GM21723 (cell line): ENCODE data around the gene ZFAND3.

Experiments
- ATAC-seq: cut with Tn5 transposase; IDR thresholded peaks from one replicate; pipeline ENCODE4 v1.9.1; 2021; ENCODE audit warnings: mild to moderate bottlenecking, moderate library complexity; ENCODE audit not compliant: unreplicated experiment

ZFAND3 gene

DNA sequence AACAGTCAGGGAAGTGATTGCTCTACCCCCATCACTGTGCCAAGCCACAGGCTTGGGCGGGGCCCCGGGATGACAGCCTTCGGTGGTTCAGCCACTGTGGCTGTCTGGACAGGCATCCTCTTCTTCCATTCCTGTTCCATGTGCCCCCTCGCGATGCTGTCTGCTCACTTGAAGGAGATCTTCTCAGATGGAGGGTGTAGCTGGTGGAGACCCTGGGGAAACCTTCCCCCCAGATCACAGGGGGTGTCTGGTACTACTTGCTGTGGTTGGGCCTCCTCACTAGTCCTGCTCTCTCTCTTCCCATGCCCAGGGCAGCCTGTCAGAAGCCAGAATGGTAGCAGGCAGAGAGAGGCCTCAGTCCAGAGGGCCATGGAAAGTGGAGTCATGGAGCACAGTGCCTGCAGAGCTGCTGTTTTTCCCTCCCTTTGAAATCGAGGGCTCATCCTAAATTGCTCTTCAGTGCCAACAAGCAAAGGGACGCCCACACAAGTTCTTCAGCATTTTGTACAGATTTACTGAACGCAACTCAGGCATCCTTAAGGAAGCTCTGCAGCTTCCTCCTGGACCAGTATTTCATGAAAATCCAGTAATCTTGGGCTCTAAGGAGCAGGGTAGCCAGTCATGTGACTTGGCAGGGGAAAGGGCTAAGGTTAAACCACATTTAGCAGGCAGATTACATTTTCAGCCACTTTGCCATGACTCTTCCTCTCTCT lies 326.6 kb downstream of the ZFAND3 start:
- no peak for ATAC-seq

DNA sequence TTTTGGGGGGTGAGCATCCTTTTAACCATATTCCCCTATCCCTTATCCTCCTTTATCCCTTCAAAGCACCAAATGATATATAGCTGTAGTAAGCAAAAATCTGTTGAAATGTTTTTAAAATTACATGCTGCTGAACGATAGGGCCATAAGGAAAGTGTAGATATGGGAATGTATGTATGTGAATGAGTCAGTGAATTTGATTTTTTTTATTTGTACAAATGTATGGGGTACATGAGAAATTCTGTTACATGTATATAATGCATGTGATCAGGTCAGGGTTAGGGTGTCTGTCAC lies 327.2 kb downstream of the ZFAND3 start:
- ATAC-seq, result no peak

DNA sequence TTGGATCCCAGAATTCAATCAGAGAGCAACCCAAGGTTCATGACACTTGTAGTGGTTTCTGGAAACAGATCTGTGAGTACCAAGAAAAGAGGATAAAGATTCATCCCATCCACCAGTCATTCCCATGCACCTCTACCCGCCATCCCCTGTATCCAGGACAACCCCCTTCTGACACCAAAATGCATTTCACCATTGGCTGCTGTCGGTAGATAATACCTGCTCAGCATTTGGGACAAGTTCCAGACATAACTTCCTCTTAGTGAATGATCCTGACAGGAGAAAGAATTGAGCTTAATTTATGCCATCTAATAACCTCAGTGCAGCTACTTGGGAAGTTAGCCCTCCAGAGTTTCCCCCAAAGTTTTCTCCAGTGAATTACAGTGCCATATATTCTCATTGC lies 329.1 kb downstream of the ZFAND3 start:
- ATAC-seq, result no peak

DNA sequence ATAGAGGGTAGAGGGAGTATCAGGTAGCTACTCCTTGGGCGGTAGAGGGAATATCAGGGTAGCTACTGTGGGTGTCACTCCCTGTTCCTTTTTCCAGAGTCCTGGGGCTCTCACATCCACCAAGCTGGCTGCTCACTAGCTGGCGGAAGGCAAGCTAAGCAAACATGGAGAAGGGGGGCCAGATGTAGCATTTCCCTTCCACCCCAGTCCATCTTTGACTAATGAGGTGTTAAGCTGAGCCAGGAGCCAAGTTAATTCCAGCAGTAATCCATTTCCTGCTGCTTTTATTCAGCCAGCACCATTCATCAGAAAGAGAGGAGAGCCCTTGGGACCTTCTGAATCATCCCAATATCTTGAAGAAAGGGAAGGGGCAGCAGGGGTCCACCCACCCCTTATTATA lies 330.0 kb downstream of the ZFAND3 start:
- ATAC-seq, result no peak

DNA sequence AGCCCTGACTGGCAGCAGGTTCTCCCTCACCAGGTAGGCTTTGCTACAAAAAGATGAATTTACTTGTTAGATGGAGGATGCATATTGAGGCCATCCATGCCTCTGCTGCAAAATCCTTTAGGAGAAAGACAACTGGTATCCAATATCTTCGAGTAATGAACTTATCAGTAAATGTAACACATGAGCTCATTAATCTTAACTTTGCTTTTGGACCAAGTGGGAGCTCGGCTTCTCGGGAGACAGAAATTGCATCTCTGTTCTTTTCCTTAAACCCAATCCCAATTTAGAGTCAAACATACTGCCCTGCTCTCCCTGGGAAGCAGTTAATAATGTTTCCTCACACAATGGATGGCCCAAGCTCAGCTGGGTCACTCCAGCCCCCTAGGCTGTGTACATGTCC lies 330.5 kb downstream of the ZFAND3 start:
- no peak for ATAC-seq

DNA sequence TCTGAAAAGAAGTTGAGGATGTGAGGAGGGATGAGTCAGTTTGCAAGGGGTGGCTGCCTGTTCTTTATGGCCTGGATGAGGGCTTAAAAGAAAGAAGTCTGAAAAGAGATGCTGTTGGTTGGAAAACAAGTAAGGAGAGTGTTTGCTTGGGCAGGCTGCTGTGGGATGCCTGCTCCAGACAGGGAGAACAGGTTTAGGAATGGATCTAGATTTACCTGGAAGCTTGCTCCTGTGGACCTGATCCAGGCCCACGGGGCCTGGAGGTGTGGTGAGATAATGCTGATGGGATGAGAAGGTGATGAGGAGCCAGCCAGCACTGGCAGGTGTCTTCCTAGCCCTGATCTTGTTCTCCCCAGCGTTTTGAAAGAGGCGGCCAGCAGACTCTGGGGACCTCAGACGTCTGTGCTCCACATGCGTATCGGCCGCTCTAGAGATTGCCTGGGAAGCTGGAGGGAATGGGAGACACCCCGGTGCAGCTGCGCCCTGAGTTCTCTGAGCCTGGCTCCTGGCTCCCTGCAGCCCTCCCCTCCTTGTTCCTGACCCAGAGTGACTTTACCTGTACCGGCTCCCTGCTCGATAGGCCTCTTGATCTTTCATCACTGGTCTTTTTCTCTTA lies 331.3 kb downstream of the ZFAND3 start:
- no peak for ATAC-seq

DNA sequence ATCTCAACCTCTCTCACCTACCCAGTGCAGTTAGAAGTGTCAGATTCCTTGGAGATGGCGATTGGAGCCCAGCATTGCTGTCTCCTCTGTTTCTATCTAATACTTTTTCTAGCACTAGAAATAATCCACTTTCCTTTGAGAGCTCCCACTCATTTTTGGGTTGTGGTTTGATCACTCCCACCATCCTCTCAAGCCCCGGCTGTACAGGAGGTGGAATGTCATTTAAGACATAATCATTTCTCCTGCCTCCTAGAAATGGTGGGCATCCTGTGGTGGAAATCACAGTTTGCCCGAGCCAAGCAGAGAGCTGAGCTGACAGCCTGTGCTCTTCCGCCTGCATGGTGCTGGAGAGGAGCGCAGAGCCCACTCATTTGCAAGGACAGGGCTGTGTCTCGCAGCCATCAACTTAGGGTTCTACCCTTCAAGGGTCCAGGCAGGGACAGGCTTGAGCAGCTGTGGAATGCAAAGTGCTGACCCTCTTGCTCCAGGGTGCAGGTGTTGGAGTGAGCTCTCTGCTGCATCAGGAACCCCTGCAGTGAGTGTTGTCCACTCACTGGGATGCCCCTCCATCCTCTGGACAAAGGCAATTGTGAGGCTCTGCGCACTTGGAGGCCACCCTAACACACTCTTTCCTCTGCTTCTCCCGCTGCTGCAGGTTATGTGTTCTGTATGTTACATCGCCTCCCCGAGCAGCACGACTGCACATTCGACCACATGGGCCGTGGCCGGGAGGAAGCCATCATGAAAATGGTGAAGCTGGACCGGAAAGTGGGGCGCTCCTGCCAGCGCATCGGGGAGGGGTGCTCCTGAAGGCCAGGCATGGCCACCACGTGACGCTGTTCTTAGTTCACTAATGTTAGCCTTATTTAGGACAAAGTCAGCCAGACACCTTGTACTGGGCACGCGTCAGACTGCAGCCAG lies 332.3 kb downstream of the ZFAND3 start:
- no peak for ATAC-seq

DNA sequence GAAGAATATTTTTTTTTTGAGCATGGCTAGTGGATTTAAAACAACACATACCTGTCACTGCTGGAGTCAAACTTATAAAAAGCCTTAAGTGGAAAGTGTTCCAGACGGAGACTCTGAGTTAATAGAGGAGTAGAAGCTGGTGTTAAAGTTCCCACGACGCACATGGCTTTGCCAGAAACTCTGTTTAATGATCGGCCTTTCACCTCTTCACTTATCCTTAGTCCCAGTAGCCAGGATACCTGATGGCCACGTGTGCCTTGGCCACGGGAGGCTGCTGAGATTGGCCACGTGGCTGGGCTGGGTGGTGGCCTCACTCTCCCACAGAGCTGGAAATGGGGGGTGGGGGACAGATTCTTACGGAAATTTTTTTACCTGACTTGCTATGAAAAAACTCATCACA lies 333.1 kb downstream of the ZFAND3 start:
- no peak for ATAC-seq

DNA sequence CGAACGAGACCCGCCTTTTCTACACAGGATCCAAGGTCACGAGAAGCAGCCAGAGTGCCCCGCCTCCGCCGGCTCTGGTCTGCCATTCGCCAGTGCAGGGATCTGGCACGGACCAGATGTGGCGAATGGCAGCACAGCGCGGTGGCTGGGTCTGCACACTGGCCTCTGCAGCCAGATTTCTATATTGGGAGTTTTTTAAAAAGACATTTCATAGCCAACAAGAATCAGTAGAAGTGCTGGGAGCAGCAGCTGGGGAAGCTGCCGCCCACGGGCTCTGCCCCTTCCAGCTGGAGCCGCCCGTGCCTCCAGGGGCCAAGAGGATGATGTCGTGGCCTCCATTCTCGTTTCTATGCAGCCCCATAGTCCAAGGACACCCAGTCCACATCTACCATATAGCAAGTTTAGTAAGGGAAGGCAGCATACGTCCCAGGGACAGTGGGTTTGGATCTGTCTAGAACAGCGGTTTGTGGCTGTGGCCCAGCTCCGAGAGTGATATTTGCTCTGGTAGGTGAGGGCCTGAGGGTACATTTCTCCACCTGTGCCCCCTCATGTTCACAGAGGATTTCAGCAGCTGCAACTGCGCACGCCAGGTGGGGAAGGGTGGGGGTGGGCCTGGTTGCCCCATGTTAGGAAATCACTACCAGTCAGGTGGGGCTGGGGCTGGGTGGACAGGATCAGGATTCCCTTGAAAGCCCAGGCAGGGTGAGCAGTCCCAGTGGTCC lies 333.7 kb downstream of the ZFAND3 start:
- no peak for ATAC-seq

DNA sequence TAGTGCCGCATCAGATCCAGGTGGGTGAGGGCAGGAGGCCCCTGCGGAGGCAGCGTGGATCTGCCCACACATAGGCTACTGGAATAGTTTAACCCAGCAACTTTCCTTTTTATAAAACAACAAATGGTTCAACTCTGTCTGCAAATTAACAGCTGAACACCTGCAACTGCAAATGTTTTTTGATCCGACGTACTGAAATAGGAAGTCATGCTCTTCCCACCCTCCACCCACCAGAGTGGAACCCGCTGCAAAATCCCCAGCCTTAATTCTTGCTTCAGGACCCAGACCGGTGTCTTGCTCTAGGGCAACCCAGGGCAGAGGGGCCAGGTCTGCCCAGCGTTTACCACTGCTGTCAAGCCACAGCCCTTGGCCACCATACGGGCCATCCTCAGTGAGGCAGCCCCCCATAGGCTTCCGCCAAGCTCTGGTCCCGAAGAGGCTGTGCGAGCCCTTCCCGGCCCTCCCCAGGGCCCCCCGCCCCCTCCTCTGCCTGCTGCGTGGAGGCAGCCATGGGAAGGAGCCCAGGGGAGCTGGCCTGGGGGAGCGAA lies 334.3 kb downstream of the ZFAND3 start:
- no peak for ATAC-seq

DNA sequence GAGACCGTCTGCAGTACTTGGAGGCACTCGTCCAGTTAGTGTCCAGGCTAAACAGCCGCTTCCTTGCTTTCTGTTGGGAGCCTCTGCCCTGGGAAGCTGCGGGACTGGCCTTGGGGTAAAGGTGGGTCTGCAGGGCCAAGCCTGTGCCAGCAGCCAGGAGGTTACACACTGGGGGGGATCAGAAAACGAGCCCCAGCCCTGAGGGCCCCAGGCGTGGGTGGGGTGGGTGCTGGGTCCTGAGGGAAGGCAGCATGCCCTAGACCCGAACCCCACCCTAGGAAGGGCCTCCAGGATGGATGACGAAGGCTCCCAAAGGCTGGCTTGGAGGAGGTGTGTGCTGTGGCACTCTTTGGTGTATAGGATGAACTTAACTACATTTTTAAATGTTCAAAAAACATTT lies 335.2 kb downstream of the ZFAND3 start:
- no peak for ATAC-seq

DNA sequence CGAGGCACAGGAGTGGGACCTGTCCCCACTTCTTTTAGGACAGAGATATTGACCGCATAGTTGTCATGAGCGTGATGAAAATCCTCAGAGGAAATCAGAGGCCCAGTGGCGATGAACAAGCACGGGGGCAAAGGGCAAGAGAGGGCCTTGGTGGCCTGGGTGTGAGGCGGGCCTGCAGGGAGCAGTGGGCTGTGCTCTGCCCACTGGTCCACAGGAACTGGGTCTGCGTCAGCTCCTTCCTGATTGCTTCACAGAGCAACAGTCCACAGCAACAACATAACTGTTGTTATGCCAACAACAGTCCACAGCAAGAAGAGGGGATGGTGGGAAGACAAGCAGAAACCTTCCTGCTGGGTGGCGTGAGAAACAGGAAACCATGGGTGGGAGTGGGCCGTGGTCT lies 335.6 kb downstream of the ZFAND3 start:
- no peak for ATAC-seq

DNA sequence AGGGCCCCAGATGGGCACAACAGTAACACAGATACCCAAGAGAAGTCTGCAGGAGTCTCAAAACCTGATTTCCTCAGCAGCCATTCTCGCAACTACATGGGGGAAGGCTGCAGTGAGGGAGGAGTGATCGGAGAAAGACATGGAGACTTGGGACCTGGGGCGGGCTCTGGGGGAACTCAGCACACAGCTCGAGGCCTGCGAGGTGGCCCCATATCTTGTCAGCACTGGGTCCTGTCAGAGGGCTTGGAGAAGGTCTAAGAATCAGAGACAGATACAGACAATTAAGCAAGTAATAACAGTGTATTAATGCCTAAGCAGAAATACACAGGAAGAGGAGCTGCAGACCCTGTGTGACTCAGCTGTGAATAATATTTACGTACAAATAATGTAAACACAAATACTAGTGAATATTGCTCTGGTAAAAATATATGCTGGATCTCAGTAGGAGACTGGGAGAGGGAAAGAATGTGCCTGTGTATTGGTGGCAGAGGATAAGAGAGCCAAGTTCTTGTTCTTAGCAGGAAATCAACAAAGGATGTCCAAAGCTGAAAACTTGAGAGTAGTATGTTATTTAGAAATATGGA lies 336.2 kb downstream of the ZFAND3 start:
- ATAC-seq, result no peak

DNA sequence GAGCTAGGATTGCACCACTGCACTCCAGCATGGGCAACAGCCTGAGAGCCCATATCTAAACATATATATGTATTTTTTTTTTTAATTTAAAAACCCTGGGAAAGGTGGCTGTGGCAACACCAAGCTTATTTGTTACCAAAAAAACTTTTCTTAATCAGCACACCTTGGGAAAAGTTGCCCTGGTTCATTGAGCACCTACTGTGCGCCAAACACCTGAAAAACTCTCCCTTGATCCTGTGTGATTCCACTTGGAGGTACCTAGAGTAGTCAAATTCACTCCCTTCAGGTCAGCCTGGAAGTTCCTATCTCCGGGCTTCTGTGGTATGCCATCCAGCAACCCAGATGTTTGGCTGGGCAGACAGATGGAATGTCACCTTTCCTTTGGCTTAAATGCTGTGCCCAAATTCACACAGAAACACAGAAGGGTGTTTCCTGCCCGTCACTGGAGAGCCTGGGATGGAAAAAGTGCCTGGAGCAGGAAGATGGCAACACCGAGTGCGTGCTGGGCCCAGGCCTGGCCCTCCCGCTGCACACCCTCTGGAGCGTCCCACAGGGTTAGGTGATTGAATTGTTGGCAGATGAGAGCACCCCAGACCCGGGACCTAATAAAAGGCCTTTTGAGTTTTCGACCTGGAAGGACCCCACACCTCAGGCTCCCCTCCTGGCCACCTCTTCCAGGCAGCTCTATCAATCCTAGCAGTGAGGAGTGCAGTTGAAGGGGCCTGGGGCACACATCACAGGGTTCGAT lies 337.5 kb downstream of the ZFAND3 start:
- no peak for ATAC-seq

DNA sequence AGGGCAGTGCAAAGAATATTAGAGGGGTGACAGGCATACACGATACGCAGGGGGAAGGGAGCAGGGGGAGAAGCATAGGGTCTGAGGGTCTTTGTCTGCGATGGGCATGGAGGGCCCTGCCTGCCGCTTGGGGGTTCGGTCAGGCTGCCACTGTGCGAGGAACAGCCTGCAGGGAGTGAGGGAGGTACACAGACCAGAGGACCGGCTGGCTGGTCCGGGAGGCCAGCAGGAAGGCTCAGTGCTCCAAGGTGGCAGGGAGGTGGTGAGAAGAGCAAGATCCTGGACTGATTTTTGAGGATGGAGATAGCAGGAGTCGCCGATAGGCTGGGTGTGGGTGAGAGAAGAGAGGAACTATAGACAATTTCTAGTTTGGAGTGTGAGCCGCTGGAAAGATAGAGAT lies 338.4 kb downstream of the ZFAND3 start:
- no peak for ATAC-seq

DNA sequence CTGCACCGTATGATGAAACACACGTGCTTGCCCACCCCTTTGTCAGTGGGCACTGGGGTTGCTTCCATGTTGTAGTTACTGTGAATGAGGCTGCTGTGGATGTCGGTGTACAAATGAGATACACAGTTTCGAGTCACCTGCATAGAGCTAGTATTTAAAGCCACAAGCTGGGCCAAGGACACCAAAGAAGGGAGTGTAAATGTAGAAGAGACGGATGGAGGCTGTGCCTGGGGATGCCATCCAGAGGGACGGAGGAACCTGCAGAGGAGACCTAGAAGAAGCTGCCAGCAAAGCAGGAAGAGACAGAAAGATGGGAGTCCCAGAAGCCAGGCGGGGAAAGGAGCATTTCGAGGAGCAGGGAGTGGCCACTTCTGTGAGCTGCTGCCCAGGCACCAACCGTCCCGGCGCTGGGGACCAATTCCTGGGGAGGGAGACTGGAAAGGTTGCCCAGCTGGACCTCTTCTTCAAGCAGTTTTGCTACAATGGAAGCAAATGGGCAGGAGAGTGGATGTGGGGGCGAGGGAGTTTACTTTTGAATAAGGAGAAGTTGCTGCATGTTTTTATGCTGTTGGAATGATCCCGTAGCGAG lies 339.3 kb downstream of the ZFAND3 start:
- ATAC-seq, result no peak

DNA sequence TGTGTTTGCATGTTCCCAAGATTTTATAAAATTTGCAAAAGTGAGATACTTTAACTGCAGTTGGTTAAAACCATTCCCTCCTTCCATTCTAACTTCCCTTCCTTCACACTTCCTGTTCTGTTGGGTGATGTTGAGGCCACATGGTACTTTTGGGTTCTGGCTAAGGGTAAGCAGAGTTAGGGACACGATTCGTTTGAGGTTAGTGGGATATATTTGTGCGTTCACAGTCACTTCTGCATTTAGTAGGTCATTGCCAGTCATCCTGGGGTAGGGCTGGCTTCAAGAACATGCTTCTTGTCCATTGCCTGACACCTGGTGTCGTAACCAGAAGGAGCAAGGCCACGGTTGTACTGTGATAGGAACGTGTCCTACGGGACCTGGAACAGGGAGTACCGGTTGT lies 340.1 kb downstream of the ZFAND3 start:
- ATAC-seq, result no peak

DNA sequence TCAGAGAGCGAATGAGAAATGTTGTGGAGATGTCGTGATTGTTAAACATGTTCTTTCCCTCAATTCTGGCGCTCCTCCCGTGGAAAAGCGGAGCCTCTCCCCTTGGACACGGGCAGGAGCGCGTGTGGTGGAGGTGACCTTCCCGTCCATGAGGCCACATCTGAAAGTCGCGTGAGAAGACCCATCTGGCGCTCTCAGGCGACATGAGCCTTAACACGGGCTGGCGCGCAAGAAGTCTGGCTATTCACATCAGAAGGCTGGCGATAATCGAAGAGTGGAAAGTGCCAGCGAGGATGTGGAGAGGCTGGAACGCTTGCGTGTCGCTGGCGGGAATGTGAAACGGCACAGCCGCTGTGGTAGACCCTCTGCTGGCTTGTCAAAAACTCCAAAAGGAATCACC lies 341.3 kb downstream of the ZFAND3 start:
- ATAC-seq, result no peak

DNA sequence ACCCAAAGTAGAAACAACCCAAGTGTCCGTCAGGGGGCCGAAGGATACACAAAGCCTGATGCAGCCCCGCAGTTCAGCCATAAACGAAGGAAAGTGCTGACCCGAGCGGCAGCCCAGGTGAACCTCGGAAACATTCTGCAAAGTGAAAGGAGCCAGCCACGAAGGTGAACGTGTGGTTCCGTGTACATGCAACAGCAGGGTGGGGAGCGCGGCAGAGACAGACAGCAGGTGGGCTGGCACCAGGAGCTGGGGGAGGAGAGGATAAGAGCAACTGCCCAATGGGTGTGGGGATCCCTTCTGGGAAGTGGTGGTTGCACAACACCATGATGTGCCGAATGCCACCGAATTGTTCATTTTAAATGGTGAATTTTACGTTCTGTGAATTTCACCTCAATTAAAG lies 341.8 kb downstream of the ZFAND3 start:
- ATAC-seq, result no peak
